Endothelial cell of umbilical vein (primary cell): ENCODE data around the gene TMEM273. TPM values are rescaled to one million over a fixed set of nuclear protein-coding genes. Genes with fewer than 3 reads are reported as not detected.

ENCODE experiments used
- BruUV-seq: library from RNA; stranded (reverse); fragments of 400-500 nt; replicated peaks from 2 replicates; lab custom pipeline; 2021; lab: Mats Ljungman, UMichigan
- CTCF ChIA-PET: fragments of 300-600, 350-600 bp; sonication (Branson Sonifier 250); formaldehyde crosslinking; loops from one replicate; lab custom pipeline; 2021; ENCODE audit warnings: antibody characterized with exemption, inconsistent platforms; lab: Charles Lee
- POLR2A ChIA-PET: fragments of 300-600, 350-600 bp; sonication (Branson Sonifier 250); formaldehyde crosslinking; loops from one replicate; lab custom pipeline; 2021; ENCODE audit warnings: antibody characterized with exemption, inconsistent platforms; lab: Charles Lee
- DNase-seq: peaks from one replicate; pipeline ENCODE4 v3.0.0-alpha.2; 2011; ENCODE audit warnings: low read depth, low spot score
- FAIRE-seq: peaks from 2 replicates; lab custom pipeline; 2011; peaks lifted over from hg19 to GRCh38; lab: Jason Lieb, UNC
- H2AFZ ChIP-seq: 2 replicates; pipeline ENCODE4 v1.6.0; 2012; ENCODE audit warnings: low read depth, low read length, control low read depth, inconsistent platforms
- H3K27ac ChIP-seq: 2 replicates; pipeline ENCODE4 v1.5.1; 2011; ENCODE audit warnings: low read depth, mild to moderate bottlenecking, control low read depth, low read length, moderate library complexity; ENCODE audit not compliant: insufficient read depth
- H3K27me3 ChIP-seq, 2 experiments: 2 replicates each; pipeline versions ENCODE4 v1.6.0 to v1.6.1; 2011; ENCODE audit warnings: low read length in 2 of 2, mixed read lengths in 1 of 2; ENCODE audit not compliant: control insufficient read depth in 2 of 2, insufficient read depth in 2 of 2
- H3K36me3 ChIP-seq, 2 experiments: 2 replicates in 1 of 2; 3 replicates in 1 of 2; pipeline ENCODE4 v1.5.1; 2011; ENCODE audit warnings: low read length in 2 of 2, mild to moderate bottlenecking in 1 of 2, moderate library complexity in 1 of 2; ENCODE audit not compliant: control insufficient read depth in 2 of 2, insufficient read depth in 2 of 2; ENCODE audit errors: extremely low read depth in 1 of 2
- H3K4me1 ChIP-seq: 3 replicates; pipeline ENCODE4 v1.5.1; 2011; ENCODE audit warnings: mild to moderate bottlenecking, low read length; ENCODE audit not compliant: control insufficient read depth, insufficient read depth; ENCODE audit errors: extremely low read depth
- H3K4me2 ChIP-seq: 2 replicates; pipeline ENCODE4 v1.6.1; 2011; ENCODE audit warnings: low read length, control low read depth, mixed read lengths; ENCODE audit not compliant: insufficient read depth
- H3K4me3 ChIP-seq, 3 experiments: fragments of 200-600 bp in 1 of 3; sonication (generic), shearing (Covaris generic) in 1 of 3; replicated peaks in 1 of 3; 2 replicates each; pipeline ENCODE4 v1.5.1; 2011 to 2016; ENCODE audit warnings: control low read depth in 3 of 3, low read length in 3 of 3, mild to moderate bottlenecking in 2 of 3, inconsistent platforms in 1 of 3, low read depth in 1 of 3, moderate library complexity in 1 of 3; ENCODE audit not compliant: insufficient read depth in 1 of 3
- H3K79me2 ChIP-seq: 2 replicates; pipeline ENCODE4 v1.6.0; 2012; ENCODE audit warnings: low read length, inconsistent platforms; ENCODE audit not compliant: control insufficient read depth, insufficient read depth
- H3K9ac ChIP-seq: replicated peaks from 2 replicates; pipeline ENCODE3; 2011; ENCODE audit warnings: low read length, control low read depth; ENCODE audit not compliant: insufficient read depth; ENCODE audit errors: extremely low read depth
- H3K9me1 ChIP-seq: replicated peaks from 3 replicates; pipeline ENCODE4 v1.6.0; 2011; ENCODE audit warnings: mild to moderate bottlenecking, low read length; ENCODE audit not compliant: control insufficient read depth, insufficient read depth; ENCODE audit errors: extremely low read depth
- H3K9me3 ChIP-seq: replicated peaks from 2 replicates; pipeline ENCODE4 v1.5.1; 2012; ENCODE audit warnings: low read length, inconsistent platforms; ENCODE audit not compliant: control insufficient read depth, insufficient read depth
- H4K20me1 ChIP-seq: replicated peaks from 2 replicates; pipeline ENCODE3; 2011; ENCODE audit warnings: mild to moderate bottlenecking, low read length; ENCODE audit not compliant: control insufficient read depth, insufficient read depth; ENCODE audit errors: extremely low read depth
- CTCF ChIP-seq, 2 donors: IDR thresholded peaks; 1 replicate in 1 of 2; 2 replicates in 1 of 2; pipeline ENCODE4 v1.5.1; 2011; ENCODE audit warnings: low read length in 2 of 2, mild to moderate bottlenecking in 2 of 2, moderate library complexity in 2 of 2, control low read depth in 1 of 2, inconsistent platforms in 1 of 2, low read depth in 1 of 2; ENCODE audit not compliant: insufficient read depth in 1 of 2; ENCODE audit errors: extremely low read depth in 1 of 2
- EZH2 ChIP-seq: IDR thresholded peaks from 2 replicates; pipeline ENCODE4 v1.6.1; 2012; ENCODE audit warnings: borderline replicate concordance, low read depth, mild to moderate bottlenecking, moderate library complexity, low read length, inconsistent platforms; ENCODE audit not compliant: severe bottlenecking
- FOS ChIP-seq: IDR thresholded peaks from 2 replicates; pipeline ENCODE4 v1.6.1; 2011; ENCODE audit warnings: mild to moderate bottlenecking, low read length, moderate library complexity, borderline replicate concordance; ENCODE audit not compliant: insufficient read depth
- JUN ChIP-seq: IDR thresholded peaks from 2 replicates; pipeline ENCODE4 v1.6.1; 2011; ENCODE audit warnings: borderline replicate concordance, low read depth; ENCODE audit not compliant: insufficient read length, insufficient read depth
- MYC ChIP-seq: IDR thresholded peaks from one replicate; pipeline ENCODE4 v1.6.1; 2011; ENCODE audit warnings: mild to moderate bottlenecking, low read depth, low read length
- POLR2A ChIP-seq: IDR thresholded peaks from 2 replicates; pipeline ENCODE4 v1.6.1; 2012; ENCODE audit warnings: low read depth, mild to moderate bottlenecking, control low read depth, low read length
- POLR2AphosphoS5 ChIP-seq: IDR thresholded peaks from 2 replicates; pipeline ENCODE4 v1.6.1; 2012; ENCODE audit warnings: low read depth, mild to moderate bottlenecking, control low read depth, low read length, moderate library complexity; ENCODE audit not compliant: insufficient read depth
- dilution Hi-C: fragments of 300-500 bp; cut with MboI; formaldehyde crosslinking; loops from one replicate; pipeline ENCODE4 v1.15.0; 2019; ENCODE audit warnings: low sequenced_read_pairs; ENCODE audit not compliant: extremely low pct_ligation_motif_present
- intact Hi-C: fragments of 100-400 bp; cut with micrococcal nuclease; formaldehyde crosslinking; loops from one replicate; pipeline ENCODE4 v1.10.0; 2022
- polyA plus RNA-seq, 4 experiments: library from polyadenylated mRNA; depleted of rRNA in 3 of 4; stranded (reverse) in 3 of 4; unstranded in 1 of 4; fragments of >200 nt; gene quantifications; 2 replicates each; pipeline versions ENCODE4 v1.2.1 to v1.2.3, GENCODE V29; 2011 to 2012; ENCODE audit warnings: missing spikeins in 1 of 4
- total RNA-seq: library from RNA; stranded (reverse); gene quantifications from 2 replicates; pipeline ENCODE4 v1.2.3, GENCODE V29; 2021
- TF ChIP-seq, protein P1 (sequence below): IDR thresholded peaks from 2 replicates; pipeline ENCODE4 v1.6.1; 2011; ENCODE audit not compliant: insufficient read depth, insufficient read length

TMEM273 gene
- total and polyA plus RNA-seq, 2 donors (not counting 3 experiments of a cell fraction or from before 2014, with no cell fraction given): 1.9 to 3.7 TPM

- BruUV-seq: no TSS peak
- Histone ChIP-seq H3K9me1 (no peaks in the 10 kb centered on the region), H3K9ac (no peak overlapping the region), H3K4me1 (no peaks in the 10 kb centered on the region), H3K9me3 (no peaks in the 10 kb centered on the region), H3K27ac (no peak overlapping the region), H4K20me1 (no peaks in the 10 kb centered on the region), H3K27me3 (no peaks in the 10 kb centered on the region), H3K4me3 (no peak overlapping the region), H2AFZ (no peak overlapping the region), H3K36me3 (no peaks in the 10 kb centered on the region), H3K4me2 (no peak overlapping the region), H3K79me2 (no peaks in the 10 kb centered on the region)
- FAIRE-seq: no peak
- CTCF ChIA-PET: interaction anchor here (3.3 kb wide), 1 partner anchor 502 kb away, joined by 28 read pairs; no protein-coding TSS in a partner anchor
- intact Hi-C loops: no loop called here
- dilution Hi-C loops: no loop called here
- DNase-seq: no peak
- no peak for TF ChIP-seq EZH2
- no peak for TF ChIP-seq POLR2AphosphoS5
- no peak for TF ChIP-seq FOS
- no peak for TF ChIP-seq JUN
- no peak for TF ChIP-seq MYC
- TF ChIP-seq POLR2A: no peak
- TF ChIP-seq, protein P1, sequence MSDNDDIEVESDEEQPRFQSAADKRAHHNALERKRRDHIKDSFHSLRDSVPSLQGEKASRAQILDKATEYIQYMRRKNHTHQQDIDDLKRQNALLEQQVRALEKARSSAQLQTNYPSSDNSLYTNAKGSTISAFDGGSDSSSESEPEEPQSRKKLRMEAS: no peak
- no peak for TF ChIP-seq CTCF (IDR thresholded peaks at IDR 0.05; ENCODE audit: extremely low read depth in 1 of 2, insufficient read depth in 1 of 2, low read depth in 1 of 2, low read length in 2 of 2)
- POLR2A ChIA-PET: no interaction called here
These were observed 28.1 kb downstream of the TMEM273 start for GRCh38 chr10:49160110-49160509.
